Skeletal muscle cell (primary cell): ENCODE data around the gene MARVELD1.
"Not testable (repeated sequence)": the region's sequence is repeated elsewhere in the genome, so short reads cannot be mapped to it uniquely, and the experiment has no call there.

ENCODE experiments used
- DNase-seq: peaks from one replicate; pipeline ENCODE4 v3.0.0-alpha.2; 2010; ENCODE audit warnings: low read depth
- H3K4me3 ChIP-seq: 2 replicates; pipeline ENCODE4 v1.5.1; 2011; ENCODE audit warnings: low read depth, mild to moderate bottlenecking, control low read depth, low read length, moderate library complexity

The MARVELD1 gene

DNA sequence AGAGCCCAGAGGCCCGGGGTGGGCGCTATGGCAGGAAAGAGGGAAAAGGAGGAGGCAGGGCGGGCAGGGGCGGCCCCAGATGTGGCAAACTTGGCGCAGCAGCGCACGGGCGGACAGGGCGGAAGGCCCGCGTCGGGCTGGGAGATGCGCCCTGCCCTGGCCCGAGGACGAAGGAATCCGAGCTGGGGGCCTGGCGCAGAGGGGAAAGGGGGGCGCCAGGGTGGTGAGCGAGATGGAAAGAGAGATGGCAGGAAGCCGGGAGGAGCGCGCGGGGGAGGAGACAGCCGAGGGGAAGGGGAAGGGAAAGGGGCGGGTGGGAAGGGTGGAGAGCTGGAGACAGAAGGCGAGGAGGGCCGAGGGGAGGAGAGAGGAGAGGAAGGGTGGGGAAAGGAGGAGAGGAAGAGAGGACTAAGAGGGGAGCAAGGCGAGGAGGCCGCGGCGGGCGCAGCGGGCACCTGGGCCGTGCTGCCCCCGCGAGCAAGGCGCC, at the start of gene MARVELD1:
Gene MARVELD1 (plus strand): TSS at position 392 of the 487 bp plus-strand sequence. CDS start 147 bp downstream, outside the sequence.
- peak; percentile 63 for DNase-seq
- H3K4me3 ChIP-seq: peak within 1 kb of the TSS; percentile 81

- DNase-seq: no peak
- H3K4me3 ChIP-seq: no peak overlapping the region
Measured at GRCh38 chr10:97664282-97664850, 49.2 kb upstream of the MARVELD1 start.

GRCh38 chr10:97666992-97667391, 46.5 kb upstream of the MARVELD1 start:
- no peak for DNase-seq
- no peak overlapping the region for H3K4me3 ChIP-seq

DNA sequence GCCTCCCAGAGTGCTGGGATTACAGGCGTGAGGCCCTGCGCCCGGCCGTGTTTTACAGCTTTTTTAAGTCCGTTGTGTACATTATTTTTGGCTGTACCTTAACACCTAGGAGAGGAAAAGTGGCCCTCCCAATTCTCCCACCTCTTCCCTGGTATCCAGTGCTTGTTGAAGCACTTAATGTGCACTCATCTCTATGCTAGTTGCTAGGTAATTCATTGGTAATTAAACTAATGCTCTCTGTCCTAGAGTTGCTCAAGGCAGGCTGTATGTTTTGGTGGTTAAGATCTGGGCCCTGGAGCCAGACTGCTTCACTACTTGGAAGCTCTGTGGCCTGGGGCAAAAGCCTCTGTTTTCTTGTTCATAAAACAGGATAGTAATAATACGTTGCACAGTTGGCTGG, 46.1 kb upstream of the MARVELD1 start:
- no peak overlapping the region for H3K4me3 ChIP-seq
- no peak for DNase-seq

- DNase-seq: no peak
- no peak overlapping the region for H3K4me3 ChIP-seq
Measured at GRCh38 chr10:97669571-97669970, 44.0 kb upstream of the MARVELD1 start.

- DNase-seq: peak; percentile 65
- H3K4me3 ChIP-seq: no peak overlapping the region
Measured at GRCh38 chr10:97673736-97674525, 39.6 kb upstream of the MARVELD1 start.

DNA sequence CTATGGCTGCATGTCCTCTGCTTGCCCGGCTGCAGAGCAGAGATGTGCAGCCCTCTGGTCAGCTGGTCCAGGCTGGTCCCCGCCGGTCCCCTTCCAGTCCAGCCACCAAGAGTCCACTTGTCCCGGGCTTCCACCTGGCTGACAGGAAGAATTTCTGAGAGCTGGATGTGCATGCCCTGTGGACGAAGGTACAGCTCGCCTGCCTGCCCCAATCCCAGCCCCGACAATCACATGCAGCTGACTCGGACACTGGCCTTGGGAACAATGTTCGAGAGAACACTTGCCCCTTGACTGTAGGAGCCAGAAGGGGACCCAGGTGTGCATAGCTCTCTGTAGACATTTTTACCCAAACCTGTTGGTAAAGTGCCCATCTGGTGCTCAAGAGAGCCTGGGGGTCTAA, 38.3 kb upstream of the MARVELD1 start:
- no peak overlapping the region for H3K4me3 ChIP-seq
- DNase-seq: no peak

DNA sequence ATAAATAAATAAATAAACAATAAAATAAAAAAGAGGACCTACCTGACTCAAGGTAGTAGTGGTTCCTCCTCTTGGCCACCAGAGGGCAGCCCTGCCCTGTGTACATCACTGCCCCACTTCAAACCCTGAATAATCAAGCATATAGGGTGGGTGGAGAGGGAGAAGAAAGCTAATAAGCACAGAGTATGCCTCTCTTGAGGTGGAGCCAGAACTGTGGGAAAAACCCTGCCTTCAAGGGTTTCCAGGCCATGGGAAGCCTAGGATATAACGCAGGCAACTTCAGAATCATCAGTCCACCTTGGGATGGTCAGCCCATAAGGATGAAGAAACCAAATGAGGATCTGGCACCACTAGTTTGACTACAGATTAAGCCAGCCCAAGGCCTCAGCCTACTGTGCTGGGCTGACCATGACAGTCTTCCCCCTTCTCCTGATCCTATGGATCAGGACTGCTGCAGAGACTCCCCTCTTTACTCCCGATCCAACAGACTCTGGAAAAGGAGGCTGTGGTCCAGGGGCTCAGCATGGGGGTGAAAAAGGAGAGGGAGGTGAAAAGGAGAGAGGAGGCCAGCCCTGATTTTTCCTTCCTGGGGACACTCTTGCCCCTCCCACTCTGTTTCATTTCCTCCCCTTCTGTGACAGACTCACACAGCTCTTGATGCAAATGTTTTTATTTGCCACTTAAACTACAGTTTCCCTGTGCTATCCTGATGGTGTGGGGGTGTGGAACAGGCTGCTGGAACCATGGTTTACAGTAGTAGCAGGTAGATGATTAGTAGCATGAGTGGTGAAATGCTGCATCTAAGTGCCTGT, 36.6 kb upstream of the MARVELD1 start:
- DNase-seq: no peak

GRCh38 chr10:97679594-97679993, 33.9 kb upstream of the MARVELD1 start:
- no peak overlapping the region for H3K4me3 ChIP-seq
- no peak for DNase-seq

More for the DNA sequence above, 36.6 kb upstream of the MARVELD1 start:
- H3K4me3 ChIP-seq: no peak overlapping the region

DNA sequence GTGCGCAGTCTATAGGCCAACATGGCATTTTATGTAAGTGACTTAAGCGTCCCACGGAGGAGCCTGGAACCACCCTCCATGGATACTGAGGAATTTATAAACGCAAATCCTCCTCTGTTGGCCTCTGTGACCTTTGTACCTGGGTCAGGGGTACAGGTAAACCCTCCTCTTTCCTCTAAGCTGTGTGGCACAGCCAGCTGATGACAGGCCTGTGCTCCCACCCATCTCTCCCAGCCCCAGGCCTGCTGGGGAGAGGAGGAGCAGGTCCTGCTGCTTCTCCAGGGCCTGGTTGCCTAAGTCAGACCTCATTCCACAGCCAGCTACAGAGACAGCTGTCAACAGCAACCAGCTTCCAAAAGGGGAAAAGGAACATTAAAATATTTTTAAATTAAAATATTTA, 31.5 kb upstream of the MARVELD1 start:
- H3K4me3 ChIP-seq: no peak overlapping the region
- DNase-seq: no peak

- no peak for DNase-seq
- no peak overlapping the region for H3K4me3 ChIP-seq
Measured at GRCh38 chr10:97683556-97684367, 29.8 kb upstream of the MARVELD1 start.

DNA sequence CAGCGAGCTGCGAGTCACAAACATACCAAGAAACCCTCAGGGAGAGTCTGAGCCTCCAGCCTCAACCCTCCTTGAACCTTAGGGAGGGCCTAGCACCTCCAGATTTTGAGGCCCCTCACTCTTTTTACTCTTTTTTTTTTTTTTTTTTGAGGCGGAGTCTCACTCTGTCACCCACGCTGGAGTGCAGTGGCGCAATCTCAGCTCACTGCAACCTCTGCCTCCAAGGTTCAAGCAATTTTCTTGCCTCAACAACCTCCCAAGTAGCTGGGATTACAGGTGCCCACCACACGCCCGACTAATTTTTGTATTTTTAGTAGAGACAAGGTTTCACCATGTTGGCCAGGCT, 29.2 kb upstream of the MARVELD1 start:
- DNase-seq, H3K4me3 ChIP-seq: not testable (repeated sequence)

GRCh38 chr10:97684866-97685394, 28.6 kb upstream of the MARVELD1 start:
- DNase-seq: no peak
- peak overlapping the region; percentile 73 for H3K4me3 ChIP-seq

- H3K4me3 ChIP-seq: peak overlapping the region; percentile 73
- no peak for DNase-seq
Measured at GRCh38 chr10:97685395-97685958, 28.1 kb upstream of the MARVELD1 start.

DNA sequence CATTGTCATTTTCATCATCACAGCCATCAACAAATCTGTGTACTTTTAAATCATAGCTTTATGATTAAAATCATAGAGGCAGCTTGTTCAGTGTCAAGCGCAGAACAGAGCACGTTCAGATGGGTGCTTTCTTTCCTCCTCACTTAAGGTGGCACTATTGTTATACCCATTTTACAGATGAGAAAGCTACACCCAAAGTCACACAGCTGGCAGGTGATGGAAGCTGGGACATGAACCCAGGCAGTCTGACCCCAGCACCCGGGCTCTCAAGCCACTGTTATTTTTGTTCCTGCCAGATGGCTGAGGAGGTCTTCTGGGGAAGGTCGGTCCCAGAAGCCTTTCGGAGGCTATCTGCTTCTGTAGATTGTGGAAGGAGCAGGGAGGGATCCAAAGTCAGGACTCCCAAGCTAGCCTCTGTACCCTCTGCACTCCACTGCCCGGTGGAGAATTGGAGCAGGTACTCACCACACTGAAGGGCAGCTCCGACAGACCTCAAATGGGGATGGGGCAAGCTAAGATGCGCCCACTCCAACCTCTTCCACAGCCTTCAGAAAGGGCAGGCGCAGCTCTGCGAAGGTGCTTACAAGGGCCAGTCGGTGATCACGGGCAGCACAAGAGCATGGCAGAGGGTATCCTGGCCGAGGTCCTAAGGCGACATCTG, 27.1 kb upstream of the MARVELD1 start:
- DNase-seq: no peak
- peak overlapping the region; percentile 73 for H3K4me3 ChIP-seq

GRCh38 chr10:97686962-97687784, 26.4 kb upstream of the MARVELD1 start, which contains the start of gene AVPI1:
AVPI1 (minus strand) TSS chr10:97687241; CDS start chr10:97679905, 7,336 bp downstream.
- DNase-seq: peak; percentile 94
- peak within 1 kb of the TSS; percentile 73 for H3K4me3 ChIP-seq
